H1 (cell line): ENCODE measurements around the gene KREMEN1. TPM values are rescaled to one million over a fixed set of nuclear protein-coding genes. Genes with fewer than 3 reads are reported as not detected.

Source experiments
- CTCF ChIA-PET: fragments of 300-600 bp; sonication (Branson Sonifier 250); formaldehyde crosslinking; loops from one replicate; lab custom pipeline; 2021; ENCODE audit not compliant: partially characterized antibody; lab: Charles Lee
- POLR2A ChIA-PET: fragments of 300-600 bp; sonication (Branson Sonifier 250); formaldehyde crosslinking; loops from one replicate; lab custom pipeline; 2021; ENCODE audit warnings: inconsistent platforms; ENCODE audit not compliant: partially characterized antibody; lab: Charles Lee
- DNase-seq, 2 experiments: peaks; one replicate each; pipeline versions ENCODE4 v3.0.0 to v3.0.0-alpha.2; 2010 to 2022; ENCODE audit warnings: low spot score in 2 of 2, low read depth in 1 of 2, mixed read lengths in 1 of 2
- FAIRE-seq: peaks from 2 replicates; lab custom pipeline; 2011; peaks lifted over from hg19 to GRCh38; lab: Jason Lieb, UNC
- H2AFZ ChIP-seq: 2 replicates; pipeline ENCODE4 v1.8.1; 2012; ENCODE audit warnings: low read length, inconsistent platforms
- H2AK5ac ChIP-seq: 2 replicates; pipeline ENCODE4 v1.6.1; 2013; ENCODE audit warnings: low read depth, low read length
- H2BK120ac ChIP-seq: replicated peaks from 2 replicates; pipeline ENCODE3; 2013; ENCODE audit warnings: low read depth, low read length, inconsistent platforms
- H2BK12ac ChIP-seq: 2 replicates; pipeline ENCODE4 v1.6.1; 2013; ENCODE audit warnings: low read depth, low read length
- H2BK15ac ChIP-seq: 2 replicates; pipeline ENCODE4 v1.6.1; 2013; ENCODE audit warnings: low read length
- H2BK20ac ChIP-seq: 2 replicates; pipeline ENCODE4 v1.6.1; 2013; ENCODE audit warnings: low read length
- H2BK5ac ChIP-seq: 2 replicates; pipeline ENCODE4 v1.6.1; 2013; ENCODE audit warnings: low read depth, low read length
- H3K14ac ChIP-seq: 2 replicates; pipeline ENCODE4 v1.6.1; 2013; ENCODE audit warnings: inconsistent platforms; ENCODE audit not compliant: insufficient read length
- H3K18ac ChIP-seq: 2 replicates; pipeline ENCODE4 v1.6.1; 2013; ENCODE audit warnings: low read length; ENCODE audit errors: extremely low read depth
- H3K23ac ChIP-seq: 2 replicates; pipeline ENCODE4 v1.6.1; 2013; ENCODE audit warnings: inconsistent platforms; ENCODE audit not compliant: insufficient read length
- H3K23me2 ChIP-seq: 2 replicates; pipeline ENCODE4 v1.6.1; 2013; ENCODE audit warnings: low read depth, low read length
- H3K27ac ChIP-seq: 2 replicates; pipeline ENCODE4 v1.6.1; 2011; ENCODE audit warnings: low read depth, low read length, inconsistent platforms
- H3K27me3 ChIP-seq, 4 experiments: replicated peaks in 1 of 4; 1 replicate in 1 of 4; 2 replicates in 3 of 4; pipeline versions ENCODE4 v1.6.1 to v1.8.1; 2011 to 2013; ENCODE audit warnings: low read length in 3 of 4, mild to moderate bottlenecking in 3 of 4, inconsistent platforms in 2 of 4, mixed read lengths in 2 of 4, moderate library complexity in 1 of 4; ENCODE audit not compliant: control insufficient read depth in 3 of 4, insufficient read depth in 3 of 4; ENCODE audit errors: extremely low read depth in 1 of 4
- H3K36me3 ChIP-seq, 4 experiments: 2 replicates each; pipeline versions ENCODE4 v1.6.1 to v1.8.1; 2011 to 2013; ENCODE audit warnings: mild to moderate bottlenecking in 4 of 4, low read length in 3 of 4, moderate library complexity in 2 of 4, control low read depth in 1 of 4, inconsistent platforms in 1 of 4; ENCODE audit not compliant: insufficient read depth in 4 of 4, control insufficient read depth in 2 of 4
- H3K4ac ChIP-seq: replicated peaks from 2 replicates; pipeline ENCODE3; 2013; ENCODE audit warnings: low read length, low read depth, mixed read lengths, inconsistent platforms; ENCODE audit not compliant: insufficient read length
- H3K4me1 ChIP-seq, 4 experiments: replicated peaks in 1 of 4; 1 replicate in 1 of 4; 2 replicates in 3 of 4; pipeline versions ENCODE4 v1.6.1 to v1.8.1; 2011 to 2013; ENCODE audit warnings: low read length in 3 of 4, inconsistent platforms in 2 of 4, mixed read lengths in 1 of 4; ENCODE audit not compliant: insufficient read depth in 4 of 4, control insufficient read depth in 3 of 4
- H3K4me2 ChIP-seq, 2 experiments: 2 replicates each; pipeline versions ENCODE4 v1.6.1 to v1.8.1; 2011 to 2013; ENCODE audit warnings: low read depth in 2 of 2, low read length in 2 of 2, control low read depth in 1 of 2, inconsistent platforms in 1 of 2, mild to moderate bottlenecking in 1 of 2; ENCODE audit not compliant: insufficient read depth in 1 of 2
- H3K4me3 ChIP-seq, 4 experiments: fragments of 200-600, 300-600 bp in 1 of 4; sonication (generic), shearing (Covaris generic), sonication (Bioruptor Twin) in 1 of 4; 2 replicates each; pipeline versions ENCODE4 v1.5.1 to v1.8.1; 2011 to 2016; ENCODE audit warnings: low read length in 4 of 4, low read depth in 3 of 4, control low read depth in 2 of 4, inconsistent platforms in 2 of 4, mild to moderate bottlenecking in 2 of 4, mixed read lengths in 1 of 4, moderate library complexity in 1 of 4; ENCODE audit not compliant: insufficient read depth in 2 of 4; ENCODE audit errors: extremely low read depth in 1 of 4
- H3K56ac ChIP-seq: replicated peaks from 2 replicates; pipeline ENCODE3; 2013; ENCODE audit warnings: low read depth, mild to moderate bottlenecking, mixed read lengths, low read length, inconsistent platforms; ENCODE audit not compliant: insufficient read length
- H3K79me1 ChIP-seq: 2 replicates; pipeline ENCODE4 v1.6.1; 2013; ENCODE audit warnings: low read depth, low read length, control low read depth
- H3K79me2 ChIP-seq, 2 experiments: 2 replicates each; pipeline versions ENCODE4 v1.6.1 to v1.8.1; 2012 to 2013; ENCODE audit warnings: low read length in 2 of 2, mild to moderate bottlenecking in 2 of 2, inconsistent platforms in 1 of 2; ENCODE audit not compliant: insufficient read depth in 2 of 2, control insufficient read depth in 1 of 2
- H3K9ac ChIP-seq, 4 experiments: replicated peaks in 1 of 4; 1 replicate in 1 of 4; 2 replicates in 3 of 4; pipeline versions ENCODE4 v1.6.1 to v1.8.1; 2011 to 2013; ENCODE audit warnings: low read depth in 3 of 4, low read length in 3 of 4, control low read depth in 2 of 4, mild to moderate bottlenecking in 2 of 4, moderate library complexity in 2 of 4, inconsistent platforms in 1 of 4; ENCODE audit errors: extremely low read depth in 1 of 4
- H3K9me3 ChIP-seq, 2 experiments: 2 replicates each; pipeline versions ENCODE4 v1.6.1 to v1.8.1; 2012 to 2013; ENCODE audit warnings: mild to moderate bottlenecking in 2 of 2, moderate library complexity in 2 of 2, control low read depth in 1 of 2, inconsistent platforms in 1 of 2, low read depth in 1 of 2, low read length in 1 of 2, mixed read lengths in 1 of 2; ENCODE audit not compliant: insufficient read depth in 2 of 2
- H4K20me1 ChIP-seq, 2 experiments: replicated peaks in 1 of 2; 2 replicates each; pipeline versions ENCODE3 to v1.8.1; 2011 to 2013; ENCODE audit warnings: inconsistent platforms in 2 of 2, low read length in 2 of 2, mild to moderate bottlenecking in 1 of 2; ENCODE audit not compliant: insufficient read depth in 2 of 2, control insufficient read depth in 1 of 2
- H4K5ac ChIP-seq: 2 replicates; pipeline ENCODE4 v1.6.1; 2013; ENCODE audit warnings: low read length, low read depth, mixed read lengths, inconsistent platforms; ENCODE audit not compliant: insufficient read length
- H4K8ac ChIP-seq: 2 replicates; pipeline ENCODE4 v1.8.0; 2013; ENCODE audit warnings: mild to moderate bottlenecking, moderate library complexity, low read length, inconsistent platforms; ENCODE audit not compliant: insufficient read depth; ENCODE audit errors: extremely low read depth
- H4K91ac ChIP-seq: replicated peaks from 2 replicates; pipeline ENCODE3; 2013; ENCODE audit warnings: low read length, mixed read lengths, inconsistent platforms; ENCODE audit not compliant: insufficient read length
- EP300 ChIP-seq, 2 experiments: IDR thresholded peaks; 1 replicate in 1 of 2; 2 replicates in 1 of 2; pipeline ENCODE4 v1.6.1; 2011 to 2012; ENCODE audit warnings: low read depth in 2 of 2, low read length in 2 of 2, mild to moderate bottlenecking in 2 of 2, borderline replicate concordance in 1 of 2, inconsistent platforms in 1 of 2, moderate library complexity in 1 of 2
- FOSL1 ChIP-seq: IDR thresholded peaks from 2 replicates; pipeline ENCODE4 v1.6.1; 2011; ENCODE audit warnings: mild to moderate bottlenecking, low read depth, low read length, moderate library complexity; ENCODE audit not compliant: insufficient read depth
- RFX5 ChIP-seq: IDR thresholded peaks from 2 replicates; pipeline ENCODE4 v1.6.1; 2011; ENCODE audit warnings: low read depth, low read length, improper control_type of control experiment, borderline replicate concordance
- WGBS, 2 experiments: shearing (Covaris generic) in 1 of 2; methylation state at CpG; one replicate each; pipeline versions ENCODE4 v1.1.6 to v1.1.7; 2013 to 2015; ENCODE audit warnings: low lambda C conversion rate in 2 of 2, mixed read lengths in 2 of 2, inconsistent platforms in 1 of 2, low coverage in 1 of 2, missing lambda C conversion rate in 1 of 2; ENCODE audit not compliant: insufficient replicate concordance in 2 of 2, insufficient coverage in 1 of 2, insufficient read length in 1 of 2; ENCODE audit errors: extremely low coverage in 1 of 2, missing lambda C conversion rate in 1 of 2; 5-methylcytosine and 5-hydroxymethylcytosine counted together
- polyA plus RNA-seq, 7 experiments: library from polyadenylated mRNA; depleted of rRNA in 3 of 7; stranded (reverse) in 5 of 7; unstranded in 2 of 7; fragments of >200 nt in 5 of 7; fragments of 200-250 nt in 2 of 7; gene quantifications; 1 replicate in 5 of 7; 2 replicates in 1 of 7; 4 replicates in 1 of 7; pipeline versions ENCODE4 v1.2.1 to v1.2.3, GENCODE V29; 2011 to 2013; ENCODE audit warnings: missing spikeins in 2 of 7, mixed read lengths in 2 of 7
- total RNA-seq: library from RNA; stranded (reverse); fragmentation: NEBNext Ultra II Directional; extraction: Animal tissue kit (Norgen Biotek cat#: 25700); gene quantifications from 2 replicates; pipeline ENCODE4 v1.2.1, GENCODE V29; 2021

KREMEN1 gene
- total and polyA plus RNA-seq, 2 of the 8 experiments (the other 6 are each of a cell fraction or from before 2014, with no cell fraction given), result 2.1 to 3.2 TPM

DNA sequence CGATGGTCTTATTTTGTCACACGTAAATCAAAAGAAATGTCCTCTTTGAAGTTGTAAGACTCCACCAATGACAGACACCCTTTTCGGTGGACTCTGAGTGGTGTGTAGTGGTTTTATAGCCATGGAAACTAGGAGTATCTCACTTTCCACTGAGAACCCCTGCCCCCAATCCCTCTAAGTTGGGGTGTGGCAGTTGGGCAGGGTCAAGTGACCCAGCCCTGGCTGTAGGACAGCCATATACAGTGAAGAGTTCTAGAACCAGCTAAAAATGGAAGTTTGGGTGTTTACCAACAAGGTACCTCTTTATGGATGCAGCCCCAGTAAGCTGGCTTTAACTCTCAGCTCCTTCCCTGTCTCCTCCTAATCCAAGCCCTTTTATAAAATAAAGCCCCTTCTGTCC, 16.4 kb upstream of the KREMEN1 start:
- ChIA-PET CTCF (interaction anchor here (0.7 to 1.7 kb wide), 2 partner anchors 9 to 19 kb away, joined by 4 to 6 read pairs; no protein-coding TSS in a partner anchor), POLR2A (interaction anchor here (1.9 to 2.1 kb wide), 2 partner anchors 9 to 11 kb away, joined by 6 to 7 read pairs; no protein-coding TSS in a partner anchor)
- no peak overlapping the region for H3K27ac ChIP-seq
- H3K36me3 ChIP-seq, result no peaks in the 10 kb centered on the region
- no peaks in the 10 kb centered on the region for H4K20me1 ChIP-seq
- 91% methylated on average over 3 of the region's 3 CpGs; no CpG with 5 or more reads in 1 of the 2 experiments for WGBS, 2 experiments
- H2BK5ac ChIP-seq, result no peak overlapping the region
- no peak overlapping the region for H3K4me3 ChIP-seq
- peaks cover 0 to 27% (median 18%) of the 10 kb centered on the region in 4 experiments; a peak in 6 of 7 replicates for H3K4me1 ChIP-seq
- H4K8ac ChIP-seq, result no peak overlapping the region
- H3K56ac ChIP-seq, result no peak overlapping the region
- no peaks in the 10 kb centered on the region for H3K79me1 ChIP-seq
- H2AFZ ChIP-seq, result no peak overlapping the region
- no peak overlapping the region for H3K4me2 ChIP-seq
- H3K18ac ChIP-seq, result no peak overlapping the region; the same call in 1 of the 2 replicates
- no peak for DNase-seq
- no peak overlapping the region for H2BK120ac ChIP-seq
- no peak overlapping the region for H3K4ac ChIP-seq
- no peak overlapping the region for H2BK12ac ChIP-seq
- no peak overlapping the region for H2AK5ac ChIP-seq
- H3K23me2 ChIP-seq, result no peaks in the 10 kb centered on the region
- no peaks in the 10 kb centered on the region for H3K27me3 ChIP-seq
- H3K14ac ChIP-seq, result no peak overlapping the region
- H4K5ac ChIP-seq, result no peak overlapping the region
- H3K79me2 ChIP-seq, result no peaks in the 10 kb centered on the region
- H4K91ac ChIP-seq, result no peak overlapping the region
- no peak overlapping the region for H2BK20ac ChIP-seq
- no peaks in the 10 kb centered on the region for H3K9me3 ChIP-seq
- no peak for FAIRE-seq
- no peak overlapping the region for H3K9ac ChIP-seq
- no peak for TF ChIP-seq FOSL1
- TF ChIP-seq RFX5, result no peak
- TF ChIP-seq EP300 (IDR thresholded peaks at IDR 0.05; ENCODE audit: borderline replicate concordance in 1 of 2, low read depth in 2 of 2, low read length in 2 of 2), result no peak
- H2BK15ac ChIP-seq, result no peak overlapping the region
- H3K23ac ChIP-seq, result no peak overlapping the region
